Breast epithelium (tissue), 3 donors: ENCODE data around the gene AGPAT3.

ENCODE experiments used
- CTCF ChIP-seq, 3 donors: fragments of 450-650 bp; IDR thresholded peaks; one replicate each; pipeline ENCODE4 v1.5.1; 2016 to 2017; ENCODE audit warnings: antibody characterized with exemption in 3 of 3, mild to moderate bottlenecking in 3 of 3, moderate library complexity in 3 of 3
- POLR2A ChIP-seq: fragments of 450-650 bp; IDR thresholded peaks from one replicate; pipeline ENCODE4 v1.6.1; 2016; ENCODE audit warnings: antibody characterized with exemption, mild to moderate bottlenecking, moderate library complexity
- POLR2AphosphoS5 ChIP-seq, 3 donors: sonication (generic); formaldehyde crosslinking; IDR thresholded peaks; one replicate each; pipeline ENCODE4 v1.6.1; 2017; ENCODE audit warnings: antibody characterized with exemption in 3 of 3

- TF ChIP-seq POLR2A = no peak
- no peak for TF ChIP-seq CTCF (IDR thresholded peaks at IDR 0.05)
- TF ChIP-seq POLR2AphosphoS5 (IDR thresholded peaks at IDR 0.05) = no peak
These were observed 124.4 kb downstream of the AGPAT3 start for GRCh38 chr21:43989401-43989800.
